Activated T-cell treated with anti-CD3 and anti-CD28 coated beads, Interleukin-2, amount 50 U/mL, for 4 hours (primary cell): ENCODE measurements around the gene MKLN1. TPM values are rescaled to one million over a fixed set of nuclear protein-coding genes. Genes with fewer than 3 reads are reported as not detected.
A peak's percentile ranks its signal among the peaks of the same experiment; 100 is the strongest.
"Not testable (repeated sequence)": the region's sequence is repeated elsewhere in the genome, so short reads cannot be mapped to it uniquely, and the experiment has no call there.

Experiments
- ATAC-seq, 2 donors: fragments of 200-7000 bp; cut with Tn5 transposase; one replicate each; pipeline ENCODE4 v1.10.0; 2021
- DNase-seq: peaks from one replicate; pipeline ENCODE4 v3.0.0-alpha.2; 2020
- H3K27me3 Mint-ChIP-seq: one replicate; pipeline ENCODE4 v1.8.0; 2021; ENCODE audit warnings: low read depth, mixed read lengths
- H3K36me3 Mint-ChIP-seq: one replicate; pipeline ENCODE4 v1.8.0; 2022; ENCODE audit warnings: mixed read lengths; ENCODE audit not compliant: insufficient read depth
- H3K4me1 Mint-ChIP-seq: one replicate; pipeline ENCODE4 v1.8.0; 2021; ENCODE audit warnings: low read depth, mixed read lengths
- H3K4me3 Mint-ChIP-seq: one replicate; pipeline ENCODE4 v1.8.0; 2021; ENCODE audit warnings: mild to moderate bottlenecking, moderate library complexity, mixed read lengths
- H3K9me3 Mint-ChIP-seq: one replicate; pipeline ENCODE4 v1.8.0; 2021; ENCODE audit warnings: mixed read lengths
- total RNA-seq, 3 donors: library from RNA; stranded (reverse); gene quantifications; one replicate each; pipeline ENCODE4 v1.2.1, GENCODE V29; 2021

Gene MKLN1
- total RNA-seq, 3 donors from 2014 or later, result 26.7 to 29.6 (median 28.8) TPM

- Mint-ChIP-seq H3K27me3 (no peaks in the 10 kb centered on the region), H3K4me3 (no peak overlapping the region), H3K4me1 (no peaks in the 10 kb centered on the region), H3K36me3 (no peaks in the 10 kb centered on the region), H3K9me3 (peaks cover under 1% of the 10 kb centered on the region)
- ATAC-seq (no peak), DNase-seq (no peak)
Observed at GRCh38 chr7:131300572-131301466, 26.9 kb upstream of the MKLN1 start.

- Mint-ChIP-seq H3K4me1 (no peaks in the 10 kb centered on the region), H3K36me3 (no peaks in the 10 kb centered on the region), H3K4me3 (no peak overlapping the region), H3K27me3 (no peaks in the 10 kb centered on the region), H3K9me3 (peaks cover 10% of the 10 kb centered on the region)
- no peak for ATAC-seq
- no peak for DNase-seq
Observed at GRCh38 chr7:131302446-131302845, 25.2 kb upstream of the MKLN1 start.

- ATAC-seq (no peak), DNase-seq (peak; percentile 20)
- Mint-ChIP-seq H3K27me3 (no peaks in the 10 kb centered on the region), H3K36me3 (no peaks in the 10 kb centered on the region), H3K4me1 (no peaks in the 10 kb centered on the region), H3K4me3 (no peak overlapping the region), H3K9me3 (peaks cover 16% of the 10 kb centered on the region)
Observed at GRCh38 chr7:131302876-131303707, 24.6 kb upstream of the MKLN1 start.

GRCh38 chr7:131305152-131305551, 22.5 kb upstream of the MKLN1 start:
- no peaks in the 10 kb centered on the region for H3K4me1 Mint-ChIP-seq
- peaks cover 16% of the 10 kb centered on the region for H3K9me3 Mint-ChIP-seq
- DNase-seq (no peak), ATAC-seq (no peak)
- H3K4me3 Mint-ChIP-seq, result no peak overlapping the region
- H3K36me3 Mint-ChIP-seq, result no peaks in the 10 kb centered on the region
- H3K27me3 Mint-ChIP-seq, result no peaks in the 10 kb centered on the region

GRCh38 chr7:131306041-131306440, 21.6 kb upstream of the MKLN1 start:
- DNase-seq, H3K36me3 Mint-ChIP-seq, H3K4me1 Mint-ChIP-seq, H3K4me3 Mint-ChIP-seq, H3K27me3 Mint-ChIP-seq: not testable (repeated sequence)
- ATAC-seq, result peak; percentile 27 to 48
- peaks cover 16% of the 10 kb centered on the region for H3K9me3 Mint-ChIP-seq

GRCh38 chr7:131306777-131307176, 20.9 kb upstream of the MKLN1 start:
- peaks cover 16% of the 10 kb centered on the region for H3K9me3 Mint-ChIP-seq
- no peaks in the 10 kb centered on the region for H3K27me3 Mint-ChIP-seq
- no peak for DNase-seq
- no peaks in the 10 kb centered on the region for H3K36me3 Mint-ChIP-seq
- ATAC-seq, result no peak
- H3K4me3 Mint-ChIP-seq, result no peak overlapping the region
- H3K4me1 Mint-ChIP-seq, result no peaks in the 10 kb centered on the region

GRCh38 chr7:131307627-131308026, 20.0 kb upstream of the MKLN1 start:
- H3K27me3 Mint-ChIP-seq, result no peaks in the 10 kb centered on the region
- DNase-seq (no peak), ATAC-seq (no peak)
- H3K4me1 Mint-ChIP-seq, result no peaks in the 10 kb centered on the region
- H3K9me3 Mint-ChIP-seq, result peaks cover 20% of the 10 kb centered on the region
- H3K36me3 Mint-ChIP-seq, result no peaks in the 10 kb centered on the region
- H3K4me3 Mint-ChIP-seq, result no peak overlapping the region

- ATAC-seq (no peak), DNase-seq (no peak)
- H3K4me3 Mint-ChIP-seq, result no peak overlapping the region
- peaks cover 7% of the 10 kb centered on the region for H3K27me3 Mint-ChIP-seq
- no peaks in the 10 kb centered on the region for H3K36me3 Mint-ChIP-seq
- peaks cover 8% of the 10 kb centered on the region for H3K9me3 Mint-ChIP-seq
- H3K4me1 Mint-ChIP-seq, result no peaks in the 10 kb centered on the region
Observed at GRCh38 chr7:131312838-131313237, 14.8 kb upstream of the MKLN1 start.

- DNase-seq (no peak), ATAC-seq (no peak)
- no peak overlapping the region for H3K4me3 Mint-ChIP-seq
- peaks cover 23% of the 10 kb centered on the region for H3K4me1 Mint-ChIP-seq
- no peaks in the 10 kb centered on the region for H3K36me3 Mint-ChIP-seq
- no peaks in the 10 kb centered on the region for H3K9me3 Mint-ChIP-seq
- peaks cover 5% of the 10 kb centered on the region for H3K27me3 Mint-ChIP-seq
Observed at GRCh38 chr7:131320603-131321002, 7.1 kb upstream of the MKLN1 start.

- Mint-ChIP-seq H3K36me3 (no peaks in the 10 kb centered on the region), H3K9me3 (no peaks in the 10 kb centered on the region), H3K4me1 (peaks cover 32% of the 10 kb centered on the region), H3K4me3 (no peak overlapping the region), H3K27me3 (peaks cover 4% of the 10 kb centered on the region)
- ATAC-seq (no peak), DNase-seq (no peak)
Observed at GRCh38 chr7:131321656-131322055, 6.0 kb upstream of the MKLN1 start.

GRCh38 chr7:131322061-131322460, 5.6 kb upstream of the MKLN1 start:
- no peak for DNase-seq
- Mint-ChIP-seq H3K4me3 (no peak overlapping the region), H3K36me3 (no peaks in the 10 kb centered on the region), H3K4me1 (peaks cover 36% of the 10 kb centered on the region), H3K9me3 (no peaks in the 10 kb centered on the region), H3K27me3 (peaks cover under 1% of the 10 kb centered on the region)
- ATAC-seq, result no peak

- no peaks in the 10 kb centered on the region for H3K9me3 Mint-ChIP-seq
- DNase-seq (no peak), ATAC-seq (no peak)
- no peak overlapping the region for H3K4me3 Mint-ChIP-seq
- no peaks in the 10 kb centered on the region for H3K36me3 Mint-ChIP-seq
- H3K27me3 Mint-ChIP-seq, result no peaks in the 10 kb centered on the region
- peaks cover 39% of the 10 kb centered on the region for H3K4me1 Mint-ChIP-seq
Observed at GRCh38 chr7:131322861-131323260, 4.8 kb upstream of the MKLN1 start.

GRCh38 chr7:131325179-131325840, 2.4 kb upstream of the MKLN1 start:
- H3K9me3 Mint-ChIP-seq, result no peaks in the 10 kb centered on the region
- DNase-seq, result peak; percentile 13
- H3K36me3 Mint-ChIP-seq, result no peaks in the 10 kb centered on the region
- H3K27me3 Mint-ChIP-seq, result no peaks in the 10 kb centered on the region
- H3K4me3 Mint-ChIP-seq, result peak overlapping the region; percentile 61
- no peak for ATAC-seq
- H3K4me1 Mint-ChIP-seq, result peaks cover 53% of the 10 kb centered on the region

- no peak for DNase-seq
- no peaks in the 10 kb centered on the region for H3K27me3 Mint-ChIP-seq
- peak overlapping the region; percentile 98 for H3K4me3 Mint-ChIP-seq
- H3K36me3 Mint-ChIP-seq, result no peaks in the 10 kb centered on the region
- peaks cover 64% of the 10 kb centered on the region for H3K4me1 Mint-ChIP-seq
- ATAC-seq, result no peak
- no peaks in the 10 kb centered on the region for H3K9me3 Mint-ChIP-seq
Observed at GRCh38 chr7:131326576-131326975, 1.1 kb upstream of the MKLN1 start.
